HG03457 (cell line): ENCODE measurements around the gene CAMK1G.

Source experiments
- ATAC-seq: cut with Tn5 transposase; IDR thresholded peaks from one replicate; pipeline ENCODE4 v1.9.1; 2021; ENCODE audit warnings: moderate number of reproducible peaks; ENCODE audit not compliant: unreplicated experiment

The CAMK1G gene

GRCh38 chr1:209633335-209633997, 50.0 kb downstream of the CAMK1G start:
- no peak for ATAC-seq

DNA sequence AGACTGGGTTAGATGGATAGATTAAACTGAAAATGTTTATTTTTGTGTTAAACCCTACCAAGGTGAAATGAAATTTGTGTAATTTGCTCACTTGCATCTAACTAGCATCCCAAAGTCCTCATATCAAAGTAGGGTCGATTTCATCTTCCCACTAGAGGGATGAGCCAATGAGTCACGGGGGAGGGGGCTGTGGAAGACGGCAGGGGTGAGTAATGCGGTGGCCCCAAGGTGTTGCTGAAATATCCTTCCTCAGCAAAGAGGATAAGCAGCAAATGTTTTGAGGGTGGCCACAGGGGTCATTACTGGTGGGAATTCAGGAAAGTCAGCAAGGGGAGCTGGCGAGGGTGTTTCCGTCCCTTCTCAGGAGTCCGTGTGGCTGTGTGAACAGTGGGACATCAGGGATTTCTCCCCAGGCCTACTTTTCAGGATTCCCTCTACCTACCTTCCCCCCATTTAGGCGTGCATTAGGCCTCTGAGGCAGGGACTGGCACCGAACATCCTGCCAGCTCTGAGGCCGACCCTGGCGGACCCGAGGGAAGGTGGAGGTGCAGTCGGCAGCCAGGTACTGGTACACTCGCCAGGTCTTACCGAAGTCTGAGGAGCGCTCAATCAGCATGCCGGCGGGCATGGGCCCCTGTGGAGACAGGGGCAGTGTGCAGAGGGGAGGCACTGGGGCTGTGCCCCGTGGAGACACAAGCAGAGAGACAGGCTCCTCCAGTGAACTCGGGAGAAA, 50.7 kb downstream of the CAMK1G start:
- ATAC-seq: no peak

GRCh38 chr1:209635850-209636249, 52.3 kb downstream of the CAMK1G start:
- ATAC-seq: no peak

DNA sequence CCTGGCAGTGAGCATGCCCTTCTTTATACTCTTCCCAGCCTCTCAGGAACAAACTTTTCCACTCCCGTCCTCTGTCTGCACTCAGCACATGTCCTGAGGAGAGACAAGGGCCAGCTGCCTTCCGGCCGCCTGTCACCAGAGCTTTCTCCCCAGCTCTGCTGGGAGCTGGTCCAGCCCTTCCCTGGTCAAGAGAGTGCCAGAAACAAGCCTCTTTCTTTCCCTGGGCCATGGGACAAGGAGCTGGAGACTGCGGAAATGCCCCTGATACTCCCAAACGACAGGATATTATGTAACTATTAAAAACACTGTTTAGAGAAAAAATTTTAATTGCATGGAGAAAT, 58.3 kb downstream of the CAMK1G start:
- no peak for ATAC-seq

- no peak for ATAC-seq
Measured at GRCh38 chr1:209642816-209643215, 59.3 kb downstream of the CAMK1G start.

GRCh38 chr1:209643285-209644020, 59.9 kb downstream of the CAMK1G start:
- ATAC-seq: no peak

- ATAC-seq: no peak
Measured at GRCh38 chr1:209645574-209646452, 62.3 kb downstream of the CAMK1G start.

DNA sequence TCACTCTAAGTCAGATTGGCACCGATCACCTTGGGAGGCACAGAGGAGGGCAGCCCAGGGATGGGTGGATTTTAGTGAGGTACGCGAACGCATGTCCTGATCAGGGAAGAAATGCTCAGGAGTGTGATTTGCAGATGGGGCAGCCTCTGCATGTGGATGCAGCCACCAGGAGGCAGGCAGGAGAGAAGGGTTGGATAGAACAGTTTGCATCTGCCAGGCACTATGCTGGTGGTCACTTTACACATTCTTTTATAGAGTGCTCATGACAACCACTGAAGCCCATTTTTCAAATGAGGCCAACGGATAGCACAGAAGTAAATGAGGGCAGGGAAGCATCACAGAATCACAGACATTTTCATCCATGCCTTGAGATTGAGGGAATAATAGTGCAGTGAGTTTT, 63.0 kb downstream of the CAMK1G start:
- ATAC-seq: no peak

GRCh38 chr1:209647156-209647555, 63.6 kb downstream of the CAMK1G start:
- ATAC-seq: no peak

GRCh38 chr1:209648346-209648745, 64.8 kb downstream of the CAMK1G start:
- ATAC-seq: no peak

DNA sequence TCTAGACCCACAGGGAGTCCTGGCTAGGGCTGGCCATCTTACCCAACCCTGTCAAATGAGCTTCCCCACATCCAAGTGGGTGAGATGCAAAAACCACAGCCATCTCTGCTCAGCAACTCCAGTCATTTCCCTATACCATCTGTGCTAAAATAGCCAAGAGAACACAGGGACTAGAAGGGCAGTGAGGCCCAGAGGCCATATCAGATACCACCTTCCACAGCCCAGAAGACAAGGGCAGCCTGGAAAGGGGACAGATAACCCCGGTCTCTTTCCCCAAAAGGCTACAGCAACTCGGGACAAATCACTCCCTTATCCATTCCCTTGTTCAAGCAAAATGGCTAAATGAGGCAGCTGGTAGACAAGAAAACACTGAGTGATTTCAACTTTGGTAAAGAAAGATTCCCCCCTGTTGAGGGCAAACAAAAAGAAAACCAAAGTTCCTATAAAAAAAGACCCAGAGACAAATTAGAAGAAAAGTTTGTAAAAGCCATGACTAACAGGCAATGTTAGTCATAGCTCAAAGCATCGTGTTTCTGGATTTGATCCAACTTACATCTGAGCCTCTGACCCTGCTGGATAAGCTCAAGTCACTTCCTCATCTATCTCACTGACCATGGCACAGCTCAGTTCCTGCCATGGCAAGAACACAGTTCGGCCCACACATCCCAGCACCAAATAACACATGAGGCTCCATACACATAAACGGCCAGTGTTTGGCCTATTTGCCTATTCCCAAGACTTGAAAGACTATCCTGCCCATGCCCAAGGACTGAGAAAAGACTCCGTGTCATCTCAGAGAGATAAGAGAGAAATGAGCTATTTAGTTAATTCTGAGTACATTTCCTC, 65.6 kb downstream of the CAMK1G start:
- ATAC-seq: no peak

GRCh38 chr1:209650454-209650853, 66.9 kb downstream of the CAMK1G start:
- ATAC-seq: no peak

DNA sequence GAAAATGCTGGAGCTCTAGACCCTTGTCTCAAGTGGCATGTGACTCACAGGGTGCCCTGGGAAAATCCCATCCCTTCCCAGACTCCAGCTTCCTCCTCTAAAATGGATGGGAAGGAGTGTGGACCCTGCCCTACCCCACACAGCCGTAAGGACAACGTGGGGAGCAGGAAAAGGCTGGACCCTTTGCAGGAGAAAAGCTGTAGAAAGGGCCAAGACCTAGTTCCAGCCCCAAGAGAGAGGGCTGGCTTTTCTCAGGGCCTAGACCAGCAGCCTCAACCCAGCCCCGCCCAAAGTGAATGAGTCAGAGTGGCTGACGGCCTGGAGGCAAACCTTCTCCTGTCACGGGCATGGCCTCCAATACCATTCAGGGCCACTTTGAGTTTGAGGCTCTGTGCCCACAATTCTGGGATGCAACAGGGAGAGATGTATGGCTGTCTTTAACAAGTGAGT, 67.6 kb downstream of the CAMK1G start:
- no peak for ATAC-seq

DNA sequence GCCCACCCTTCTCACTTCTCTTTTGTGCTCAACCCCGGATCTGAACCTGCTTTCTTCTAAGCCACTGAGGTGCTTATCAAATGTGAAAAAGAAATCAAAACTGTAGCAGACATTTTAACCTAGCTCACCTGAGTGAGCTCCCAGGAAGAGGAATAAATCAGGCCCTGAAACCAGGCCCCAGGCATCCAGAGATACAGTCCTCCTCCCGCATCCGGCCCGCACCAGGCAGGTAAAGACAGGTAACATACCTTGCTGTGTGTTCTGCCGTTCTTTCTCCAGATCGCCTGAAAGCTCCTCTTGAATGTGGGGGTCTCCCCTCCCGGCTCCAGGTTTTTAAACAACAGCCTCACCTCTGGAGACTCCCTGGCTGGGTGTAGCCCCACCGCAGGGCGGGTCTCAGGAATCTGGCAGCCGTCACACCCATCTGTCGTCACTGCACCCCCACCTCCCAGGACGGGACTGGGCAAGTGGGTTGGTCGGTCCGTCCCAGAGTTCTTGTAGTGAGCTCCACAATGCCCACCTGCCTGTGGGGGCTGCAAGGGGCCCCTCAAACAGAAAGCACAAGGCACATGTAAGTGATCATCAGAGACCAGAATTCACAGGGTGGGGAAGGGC, 68.7 kb downstream of the CAMK1G start, which contains the start of gene LAMB3:
LAMB3 (minus strand) TSS at position 305 of the 615 bp plus-strand sequence. CDS start 1,481 bp downstream, outside the sequence.
- no peak for ATAC-seq

DNA sequence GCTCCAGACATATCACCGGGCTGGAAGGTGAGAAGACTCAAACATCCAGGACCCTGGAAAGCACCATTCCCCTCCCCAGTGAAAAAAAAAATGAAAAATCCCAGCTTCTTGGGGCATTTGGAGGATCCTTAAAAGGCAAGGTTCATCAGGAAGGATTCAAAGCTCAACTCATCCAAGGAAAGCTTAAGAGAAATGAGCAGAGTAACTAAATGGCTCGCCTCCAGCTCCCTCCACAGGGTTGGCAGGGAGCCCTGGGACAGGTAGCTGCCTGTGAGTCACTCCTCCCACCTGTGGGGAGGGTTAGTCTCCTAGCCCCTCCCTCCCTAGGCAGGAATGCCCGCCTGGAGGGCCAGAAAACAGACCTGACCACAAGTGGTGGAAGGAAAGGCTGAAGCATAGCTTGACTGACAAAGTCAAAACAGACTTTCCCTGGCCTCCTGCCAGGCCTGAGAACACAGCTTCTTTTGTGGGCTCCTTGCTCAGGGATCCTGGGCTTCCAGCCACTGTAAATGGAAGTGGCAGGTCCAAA, 69.4 kb downstream of the CAMK1G start:
- ATAC-seq: no peak

GRCh38 chr1:209653915-209654351, 70.4 kb downstream of the CAMK1G start:
- ATAC-seq: no peak

DNA sequence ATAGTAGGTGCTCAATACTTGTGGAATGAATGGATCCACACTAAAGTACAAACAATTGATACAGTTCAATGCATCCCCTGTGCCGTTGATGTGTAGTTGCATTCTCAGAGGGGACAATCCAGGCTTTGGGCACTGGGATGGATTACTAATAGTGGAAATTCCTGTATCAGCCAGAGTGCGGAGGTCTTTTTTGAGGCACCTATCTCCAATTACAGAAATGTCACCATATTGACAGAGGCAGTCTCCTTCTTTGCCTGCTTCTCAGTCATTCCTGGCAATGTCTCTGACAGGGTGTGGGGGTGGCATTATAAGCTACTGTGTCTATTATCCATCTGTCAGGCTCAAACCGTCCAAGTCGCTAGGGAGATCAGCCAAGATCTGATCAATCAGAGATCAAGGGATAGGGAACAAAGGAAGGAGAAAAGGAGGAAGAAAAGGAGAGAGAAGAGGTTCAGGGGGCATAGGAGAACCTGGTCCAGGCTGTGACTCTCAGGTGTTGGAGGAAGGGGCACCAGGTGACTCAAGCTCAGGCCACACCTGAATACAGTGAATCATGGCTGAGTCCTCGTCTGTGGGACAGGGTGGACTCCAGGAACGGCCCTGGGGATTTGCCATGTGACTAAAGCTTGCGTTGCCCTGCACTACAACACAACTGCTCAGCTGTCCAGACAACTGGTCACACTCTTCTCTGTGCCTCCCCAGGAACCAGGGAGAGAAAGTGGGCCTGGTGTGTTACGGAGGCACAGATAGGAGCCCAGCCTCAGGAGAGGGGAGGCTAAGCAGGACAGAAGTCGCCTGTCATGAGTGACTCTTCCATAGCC, 72.1 kb downstream of the CAMK1G start:
- ATAC-seq: no peak

DNA sequence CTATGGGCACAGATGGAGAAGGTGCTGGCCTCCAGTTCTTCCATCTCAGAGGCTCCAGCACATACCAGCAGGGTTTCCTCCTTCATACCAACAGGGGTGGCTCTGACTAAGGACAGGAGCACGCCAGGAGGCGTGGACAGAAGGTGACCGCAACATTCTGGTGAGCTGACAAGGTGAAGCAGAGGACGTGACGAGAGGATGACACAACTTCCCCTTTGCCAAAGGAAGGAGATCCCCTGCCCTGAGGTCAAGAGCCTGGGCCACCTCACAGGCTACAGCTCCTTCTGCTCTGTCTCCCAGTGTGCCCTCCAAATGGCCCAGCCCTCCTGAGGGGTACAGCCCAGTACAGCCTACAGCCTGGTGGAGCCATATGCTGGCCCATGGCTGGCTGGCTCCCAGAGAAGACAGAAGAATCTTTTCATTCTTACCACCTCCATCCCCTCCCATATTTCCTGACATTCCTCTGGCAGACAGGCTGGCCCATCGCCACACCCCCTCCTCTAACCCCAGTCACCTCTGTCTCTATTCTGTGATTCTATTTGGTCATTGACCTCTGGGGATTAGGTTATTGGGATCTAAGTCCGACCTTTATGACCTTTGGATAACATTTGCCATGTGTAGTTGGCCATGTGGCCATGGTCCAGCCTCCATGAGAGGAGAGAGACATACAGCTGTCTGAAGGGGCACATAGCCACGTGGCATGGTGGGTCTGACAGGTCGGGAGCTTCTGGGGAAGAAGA, 73.8 kb downstream of the CAMK1G start:
- ATAC-seq: no peak
